Subcutaneous adipose tissue (tissue), 4 donors: Measurements from ENCODE around the gene AGBL5. TPM values are rescaled to one million over a fixed set of nuclear protein-coding genes. Genes with fewer than 3 reads are reported as not detected.

Experiments
- total RNA-seq, 4 donors: library from RNA; depleted of rRNA; stranded (reverse); fragments of >200 nt; gene quantifications; one replicate each; pipeline ENCODE4 v1.1.0, GENCODE V29; 2016
- TF ChIP-seq, protein P1 (sequence below): fragments of 450-650 bp; IDR thresholded peaks from one replicate; pipeline ENCODE4 v1.5.1; 2016; ENCODE audit warnings: low read depth, mild to moderate bottlenecking, control low read depth, antibody characterized with exemption, moderate library complexity

Gene AGBL5
- total RNA-seq, 4 donors from 2014 or later, result 5.7 to 11.3 (median 9.1) TPM

DNA sequence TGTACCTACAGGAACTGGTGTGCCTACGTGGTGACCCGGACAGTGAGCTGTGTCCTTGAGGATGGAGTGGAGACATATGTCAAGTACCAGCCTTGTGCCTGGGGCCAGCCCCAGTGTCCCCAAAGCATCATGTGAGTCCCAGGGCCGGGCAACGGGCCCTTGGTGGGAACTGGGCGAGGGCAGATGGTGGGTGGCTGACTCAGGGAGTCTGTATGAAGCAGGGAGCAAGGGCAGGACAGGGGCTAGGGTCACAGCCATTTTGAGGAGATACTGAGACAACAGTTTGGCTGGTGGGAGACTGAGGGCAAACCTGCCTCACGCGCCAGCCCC lies 28.6 kb downstream of the AGBL5 start:
- TF ChIP-seq, protein P1, sequence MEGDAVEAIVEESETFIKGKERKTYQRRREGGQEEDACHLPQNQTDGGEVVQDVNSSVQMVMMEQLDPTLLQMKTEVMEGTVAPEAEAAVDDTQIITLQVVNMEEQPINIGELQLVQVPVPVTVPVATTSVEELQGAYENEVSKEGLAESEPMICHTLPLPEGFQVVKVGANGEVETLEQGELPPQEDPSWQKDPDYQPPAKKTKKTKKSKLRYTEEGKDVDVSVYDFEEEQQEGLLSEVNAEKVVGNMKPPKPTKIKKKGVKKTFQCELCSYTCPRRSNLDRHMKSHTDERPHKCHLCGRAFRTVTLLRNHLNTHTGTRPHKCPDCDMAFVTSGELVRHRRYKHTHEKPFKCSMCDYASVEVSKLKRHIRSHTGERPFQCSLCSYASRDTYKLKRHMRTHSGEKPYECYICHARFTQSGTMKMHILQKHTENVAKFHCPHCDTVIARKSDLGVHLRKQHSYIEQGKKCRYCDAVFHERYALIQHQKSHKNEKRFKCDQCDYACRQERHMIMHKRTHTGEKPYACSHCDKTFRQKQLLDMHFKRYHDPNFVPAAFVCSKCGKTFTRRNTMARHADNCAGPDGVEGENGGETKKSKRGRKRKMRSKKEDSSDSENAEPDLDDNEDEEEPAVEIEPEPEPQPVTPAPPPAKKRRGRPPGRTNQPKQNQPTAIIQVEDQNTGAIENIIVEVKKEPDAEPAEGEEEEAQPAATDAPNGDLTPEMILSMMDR, result no peak

DNA sequence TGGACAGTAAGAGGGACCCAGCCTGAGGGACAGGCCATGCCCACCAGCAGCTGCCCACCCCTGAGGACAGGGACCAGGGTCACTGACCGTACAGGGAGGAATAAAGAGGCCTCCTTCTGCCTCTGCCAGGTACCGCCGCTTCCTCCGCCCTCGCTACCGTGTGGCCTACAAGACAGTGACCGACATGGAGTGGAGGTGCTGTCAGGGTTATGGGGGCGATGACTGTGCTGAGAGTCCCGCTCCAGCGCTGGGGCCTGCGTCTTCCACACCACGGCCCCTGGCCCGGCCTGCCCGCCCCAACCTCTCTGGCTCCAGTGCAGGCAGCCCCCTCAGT lies 29.1 kb downstream of the AGBL5 start:
- TF ChIP-seq, protein P1, result no peak

DNA sequence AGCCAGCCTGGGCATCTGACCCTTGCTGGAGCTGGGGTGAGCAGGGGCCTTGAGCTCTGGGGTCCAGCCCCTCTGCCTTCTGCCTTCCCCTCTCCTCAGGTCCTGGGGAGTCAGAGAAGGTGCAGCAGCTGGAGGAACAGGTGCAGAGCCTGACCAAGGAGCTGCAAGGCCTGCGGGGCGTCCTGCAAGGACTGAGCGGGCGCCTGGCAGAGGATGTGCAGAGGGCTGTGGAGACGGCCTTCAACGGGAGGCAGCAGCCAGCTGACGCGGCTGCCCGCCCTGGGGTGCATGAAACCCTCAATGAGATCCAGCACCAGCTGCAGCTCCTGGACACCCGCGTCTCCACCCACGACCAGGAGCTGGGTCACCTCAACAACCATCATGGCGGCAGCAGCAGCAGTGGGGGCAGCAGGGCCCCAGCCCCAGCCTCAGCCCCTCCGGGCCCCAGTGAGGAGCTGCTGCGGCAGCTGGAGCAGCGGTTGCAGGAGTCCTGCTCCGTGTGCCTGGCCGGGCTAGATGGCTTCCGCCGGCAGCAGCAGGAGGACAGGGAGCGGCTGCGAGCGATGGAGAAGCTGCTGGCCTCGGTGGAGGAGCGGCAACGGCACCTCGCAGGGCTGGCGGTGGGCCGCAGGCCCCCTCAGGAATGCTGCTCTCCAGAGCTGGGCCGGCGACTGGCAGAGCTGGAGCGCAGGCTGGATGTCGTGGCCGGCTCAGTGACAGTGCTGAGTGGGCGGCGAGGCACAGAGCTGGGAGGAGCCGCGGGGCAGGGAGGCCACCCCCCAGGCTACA lies 30.7 kb downstream of the AGBL5 start:
- TF ChIP-seq, protein P1, result no peak

DNA sequence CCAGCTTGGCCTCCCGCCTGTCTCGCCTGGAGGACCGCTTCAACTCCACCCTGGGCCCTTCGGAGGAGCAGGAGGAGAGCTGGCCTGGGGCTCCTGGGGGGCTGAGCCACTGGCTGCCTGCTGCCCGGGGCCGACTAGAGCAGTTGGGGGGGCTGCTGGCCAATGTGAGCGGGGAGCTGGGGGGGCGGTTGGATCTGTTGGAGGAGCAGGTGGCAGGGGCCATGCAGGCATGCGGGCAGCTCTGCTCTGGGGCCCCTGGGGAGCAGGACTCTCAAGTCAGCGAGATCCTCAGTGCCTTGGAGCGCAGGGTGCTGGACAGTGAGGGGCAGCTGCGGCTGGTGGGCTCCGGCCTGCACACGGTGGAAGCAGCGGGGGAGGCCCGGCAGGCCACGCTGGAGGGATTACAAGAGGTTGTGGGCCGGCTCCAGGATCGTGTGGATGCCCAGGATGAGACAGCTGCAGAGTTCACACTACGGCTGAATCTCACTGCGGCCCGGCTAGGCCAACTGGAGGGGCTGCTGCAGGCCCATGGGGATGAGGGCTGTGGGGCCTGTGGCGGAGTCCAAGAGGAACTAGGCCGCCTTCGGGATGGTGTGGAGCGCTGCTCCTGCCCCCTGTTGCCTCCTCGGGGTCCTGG lies 31.4 kb downstream of the AGBL5 start:
- TF ChIP-seq, protein P1, result no peak

GRCh38 chr2:27083410-27084296 lies 32.2 kb downstream of the AGBL5 start:
- TF ChIP-seq, protein P1, result no peak

DNA sequence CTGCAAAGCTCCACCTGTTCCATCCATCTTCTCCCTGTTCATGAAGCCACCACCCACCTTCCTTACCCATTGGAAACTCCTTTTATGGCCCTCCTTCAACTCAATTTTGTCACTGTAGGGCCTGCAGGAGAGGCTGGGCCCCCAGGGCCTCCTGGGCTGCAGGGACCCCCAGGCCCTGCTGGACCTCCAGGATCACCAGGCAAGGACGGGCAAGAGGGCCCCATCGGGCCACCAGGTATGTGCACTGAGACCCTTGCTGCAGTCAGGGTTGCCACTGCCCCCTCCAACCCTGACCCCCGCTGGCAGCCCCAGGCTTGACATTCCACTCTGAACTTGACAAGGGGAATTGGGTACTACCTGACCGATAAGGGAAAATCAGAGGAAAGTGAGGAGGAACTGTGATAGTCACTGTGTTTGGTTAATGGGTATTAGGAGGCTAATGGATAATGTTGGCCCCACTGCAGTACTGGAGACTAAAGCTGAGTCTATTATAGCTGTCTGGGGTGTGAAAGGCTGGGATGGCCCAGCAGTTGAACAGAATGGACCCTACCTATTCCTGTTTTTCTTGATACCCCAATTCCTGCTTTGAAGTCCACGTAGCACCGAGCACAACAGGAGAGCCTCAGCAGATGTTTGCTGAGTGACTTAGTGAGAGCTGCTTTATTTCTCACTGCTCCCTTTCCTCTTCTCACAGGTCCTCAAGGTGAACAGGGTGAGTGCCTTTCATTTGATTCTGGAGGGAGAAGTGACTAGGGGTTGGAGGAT lies 33.0 kb downstream of the AGBL5 start:
- TF ChIP-seq, protein P1, result no peak
